ENCODE data around the gene PIWIL1.

Gene PIWIL1

DNA sequence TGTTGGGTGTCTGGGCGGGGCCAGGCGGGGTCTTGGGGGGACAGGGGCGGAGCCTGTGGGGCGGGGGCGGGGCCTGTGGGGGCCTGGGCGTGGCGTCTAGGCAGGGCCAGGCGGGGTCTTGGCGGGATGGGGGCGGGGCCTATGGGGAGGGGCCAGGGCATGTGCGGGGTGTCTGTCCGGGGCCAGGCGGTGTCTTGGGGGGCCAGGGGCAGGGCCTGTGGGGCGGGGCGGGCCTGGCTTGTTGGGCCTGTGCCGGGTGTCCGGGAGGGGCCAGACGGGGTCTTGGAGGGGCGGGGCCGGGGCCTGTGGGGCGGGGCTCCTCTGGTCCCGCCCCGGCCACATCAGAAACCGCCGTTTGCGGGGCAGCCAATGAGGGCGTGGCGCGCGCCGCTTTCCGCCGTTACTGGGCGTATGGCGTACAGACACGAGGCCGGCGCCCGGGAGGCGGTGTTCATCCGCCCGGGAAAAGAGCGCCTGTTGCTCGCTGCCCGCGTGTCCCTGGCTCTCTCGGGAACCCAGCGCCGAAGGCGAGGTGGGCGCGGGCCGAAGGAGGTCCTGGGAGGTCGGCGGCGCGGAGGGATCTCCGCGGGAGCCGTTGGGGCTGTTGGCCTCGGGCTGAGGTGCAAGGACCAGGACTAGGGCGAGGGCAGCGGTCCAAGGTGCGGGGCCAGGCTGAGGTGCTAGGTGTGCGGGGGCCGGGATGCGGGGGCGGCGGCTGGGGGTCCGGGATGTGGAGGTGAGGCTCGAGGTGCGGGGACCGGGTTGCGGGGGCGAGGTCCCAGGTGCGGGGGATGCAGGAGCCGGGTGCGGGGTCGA, at the start of gene PIWIL1:
PIWIL1 (plus strand) TSS at position 400 of the 816 bp plus-strand sequence. CDS start 4,705 bp downstream, outside the sequence.
- DNase-seq: no peak

DNA sequence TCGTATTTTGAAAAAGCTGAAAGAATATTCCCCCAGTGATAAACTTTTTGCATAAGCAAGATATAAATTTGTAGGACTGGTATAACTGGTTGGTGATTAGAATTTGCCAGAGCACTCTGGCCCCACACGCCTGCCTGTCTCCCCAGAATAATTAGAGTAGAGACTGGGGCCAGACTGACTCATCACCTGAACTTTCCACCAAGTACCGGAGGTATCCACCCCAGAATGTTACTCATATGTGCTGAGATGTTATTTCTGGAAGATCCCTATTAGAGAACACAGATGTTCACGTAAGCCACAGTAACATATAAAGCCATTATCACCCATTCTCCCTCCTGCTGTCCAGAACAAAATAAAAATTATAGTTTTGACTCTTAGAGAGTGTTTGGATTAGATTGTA, 49.5 kb upstream of the PIWIL1 start:
- no peak for DNase-seq

DNA sequence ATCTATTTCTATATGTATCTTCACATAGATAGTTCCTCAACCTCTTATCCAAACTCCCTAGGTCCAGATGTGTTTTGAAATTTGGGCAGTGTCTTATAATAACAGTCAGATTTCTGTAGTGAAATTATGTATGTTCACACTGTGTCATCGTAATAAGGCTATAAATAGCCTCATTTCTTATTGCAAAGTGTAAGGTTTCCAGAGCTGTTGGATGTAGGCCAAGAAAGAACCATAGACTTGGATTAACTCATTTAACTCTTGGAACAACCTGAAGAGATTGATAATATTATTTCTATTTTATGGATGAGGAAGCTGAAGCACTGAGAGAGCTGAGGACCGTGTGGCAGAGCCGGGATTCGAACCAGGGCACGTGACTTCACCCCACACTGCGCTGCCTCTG, 49.0 kb upstream of the PIWIL1 start:
- DNase-seq: no peak

DNA sequence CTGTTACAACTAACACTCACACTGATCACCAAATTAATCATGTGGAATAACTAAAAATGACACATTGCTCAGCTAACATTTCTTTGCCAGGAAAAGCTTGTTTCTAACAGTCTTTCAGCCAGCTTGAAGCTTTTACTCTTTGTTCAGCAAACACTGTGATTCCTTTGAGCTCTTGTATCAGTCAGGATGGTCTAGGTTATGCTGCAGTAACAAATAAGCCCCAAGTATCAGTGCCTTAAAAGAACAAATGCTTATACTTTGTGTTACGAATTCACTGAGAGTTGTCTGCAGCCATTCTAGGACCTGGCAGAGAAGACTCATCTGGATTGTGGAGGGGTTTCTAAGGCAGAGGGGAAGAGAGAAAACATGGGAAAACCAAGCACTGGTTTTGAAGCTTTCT, 47.6 kb upstream of the PIWIL1 start:
- DNase-seq: no peak

DNA sequence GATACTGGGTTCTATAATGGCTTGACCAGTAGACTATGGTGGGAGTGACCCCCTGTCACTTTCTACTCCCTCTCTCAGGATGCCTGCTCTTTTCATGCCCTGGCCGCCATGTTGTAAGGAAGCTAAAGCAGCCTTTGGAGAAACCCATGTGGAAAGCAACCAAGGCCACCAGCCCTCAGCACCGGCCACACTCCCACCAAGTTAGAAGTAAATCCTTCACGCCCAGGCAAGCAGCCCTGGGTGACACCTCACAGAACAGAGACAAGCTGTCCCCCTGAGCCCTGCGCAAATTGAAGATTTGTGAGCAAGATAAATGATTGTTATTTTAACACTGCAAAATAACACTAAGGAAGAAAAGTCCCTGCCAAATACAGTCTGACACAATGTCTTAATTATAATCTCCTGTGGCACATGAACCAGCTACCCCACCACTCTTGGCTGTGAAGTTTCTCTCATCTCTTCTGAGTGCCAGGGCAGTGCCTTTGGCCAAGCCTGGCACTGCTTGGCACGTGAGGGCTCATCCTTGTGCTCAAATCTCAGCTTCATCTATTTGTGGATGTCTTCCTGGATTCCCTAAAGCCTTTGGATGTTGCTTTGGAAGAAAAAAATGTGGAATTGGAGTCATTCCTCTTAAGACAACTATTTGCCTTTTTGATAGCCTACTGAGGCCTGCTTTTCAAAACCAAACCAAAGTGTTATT, 39.2 kb upstream of the PIWIL1 start:
- no peak for DNase-seq

DNA sequence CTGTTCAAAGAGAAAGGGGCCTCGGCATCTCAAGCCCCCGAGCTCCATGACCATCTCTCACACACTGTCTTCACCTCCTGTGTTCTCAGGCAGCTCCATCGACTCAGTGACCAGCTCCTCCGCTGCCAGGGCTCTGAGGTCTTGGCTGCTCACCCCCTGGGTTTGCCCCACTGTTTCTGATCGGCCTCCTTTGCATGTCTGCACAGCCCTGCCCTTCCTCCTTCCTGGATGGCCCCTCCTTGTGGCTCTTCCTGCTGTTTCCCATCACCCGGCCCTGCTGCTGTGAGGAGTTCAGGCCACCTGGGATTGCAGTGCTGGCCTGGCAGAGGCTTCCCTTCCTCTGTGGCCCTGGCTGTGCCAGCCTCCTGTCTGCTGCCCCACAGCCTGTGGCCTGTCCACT, 38.1 kb upstream of the PIWIL1 start:
- no peak for DNase-seq

DNA sequence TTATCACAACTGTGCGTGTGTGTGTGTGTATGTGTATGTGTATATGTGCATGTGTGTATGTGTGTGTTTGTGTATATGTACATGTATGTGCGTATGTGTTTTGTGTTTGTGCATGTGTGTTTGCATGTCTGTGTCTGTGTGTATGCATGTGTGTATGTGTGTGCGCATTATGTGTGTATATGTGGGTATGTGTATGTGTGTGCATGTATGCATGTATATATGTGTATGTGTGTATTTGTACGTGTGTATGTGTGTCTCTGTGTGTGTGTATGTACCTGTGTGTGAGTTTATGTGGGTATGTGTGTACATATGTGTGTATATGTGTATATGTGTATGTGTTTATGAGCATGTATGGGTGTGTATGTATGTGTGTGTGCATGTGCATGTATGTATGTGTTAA, 37.6 kb upstream of the PIWIL1 start:
- DNase-seq: no peak

DNA sequence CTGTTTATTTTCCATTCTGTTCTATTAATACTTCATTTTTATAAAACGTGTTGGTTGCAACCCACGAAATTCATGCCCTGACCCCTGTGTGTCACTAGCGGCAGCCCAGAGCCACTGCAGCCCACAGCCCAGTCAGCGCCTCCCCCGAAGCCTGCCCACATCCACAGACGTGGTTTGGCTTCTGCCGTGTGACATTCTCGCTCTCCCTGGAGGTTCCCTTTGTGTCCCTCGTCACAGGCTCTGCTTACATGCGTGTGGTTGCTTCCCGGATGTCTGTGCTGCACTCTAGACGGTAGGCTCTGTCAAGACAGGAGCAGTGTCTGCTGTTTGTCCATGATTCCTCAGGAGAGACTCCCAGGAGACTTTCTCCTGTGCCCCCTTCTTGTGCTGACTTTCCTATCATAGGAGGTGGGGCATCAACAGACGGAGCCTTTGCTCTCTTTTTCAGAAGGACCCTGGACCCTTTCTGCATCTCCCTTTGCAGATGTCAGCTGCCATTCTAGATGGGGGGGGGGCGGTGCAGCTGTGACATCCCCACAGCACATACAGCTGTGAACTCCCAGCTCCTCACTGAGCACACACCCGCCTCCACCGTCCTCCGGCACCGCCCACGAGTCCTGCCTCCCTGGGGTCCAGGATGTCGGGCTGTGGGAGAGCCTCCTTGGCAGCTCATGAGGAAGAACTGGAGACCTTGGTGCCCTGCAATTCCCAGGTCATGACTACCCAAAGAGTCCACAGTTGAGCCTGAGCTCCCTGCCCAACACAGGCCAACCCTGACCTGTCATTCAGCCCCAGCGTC, 36.8 kb upstream of the PIWIL1 start:
- no peak for DNase-seq

DNA sequence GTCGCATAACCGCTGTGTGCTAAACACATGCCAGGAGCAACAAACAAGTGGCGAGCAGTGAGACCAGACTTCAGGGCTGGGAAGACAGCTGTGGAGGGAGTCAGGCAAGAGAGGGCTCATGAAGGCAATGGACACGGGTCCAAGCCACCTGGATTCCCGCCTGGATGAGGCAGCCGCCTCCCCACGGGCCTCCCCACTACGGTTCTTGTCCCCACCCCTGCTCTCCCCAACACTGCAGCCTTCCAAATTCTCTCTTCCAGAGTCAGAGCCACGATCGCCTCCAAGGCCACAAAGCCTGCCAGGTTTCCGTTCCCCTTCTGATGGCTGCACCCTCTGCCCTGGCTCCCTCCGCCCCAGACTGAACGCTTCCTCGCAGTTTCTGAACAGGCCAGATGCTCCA, 36.1 kb upstream of the PIWIL1 start:
- DNase-seq: no peak

DNA sequence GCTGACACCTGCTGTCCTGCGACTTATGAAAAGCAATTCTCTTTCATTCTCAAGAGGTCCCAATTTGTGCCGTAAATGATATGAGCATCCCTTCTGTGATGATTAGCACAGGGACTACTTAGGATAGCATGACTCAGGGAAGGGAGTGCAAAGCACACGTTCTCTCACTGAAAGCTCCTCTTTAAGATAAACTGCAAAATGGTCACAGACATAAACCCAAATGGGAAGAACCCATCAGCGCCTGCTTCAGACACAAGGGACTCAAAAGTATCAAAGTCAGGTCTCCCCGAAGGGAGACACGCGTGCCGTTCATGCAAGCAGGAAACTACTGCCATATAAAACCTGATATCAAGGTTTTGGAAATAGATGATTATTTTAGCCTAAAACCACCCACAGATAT, 33.9 kb upstream of the PIWIL1 start:
- DNase-seq: no peak

DNA sequence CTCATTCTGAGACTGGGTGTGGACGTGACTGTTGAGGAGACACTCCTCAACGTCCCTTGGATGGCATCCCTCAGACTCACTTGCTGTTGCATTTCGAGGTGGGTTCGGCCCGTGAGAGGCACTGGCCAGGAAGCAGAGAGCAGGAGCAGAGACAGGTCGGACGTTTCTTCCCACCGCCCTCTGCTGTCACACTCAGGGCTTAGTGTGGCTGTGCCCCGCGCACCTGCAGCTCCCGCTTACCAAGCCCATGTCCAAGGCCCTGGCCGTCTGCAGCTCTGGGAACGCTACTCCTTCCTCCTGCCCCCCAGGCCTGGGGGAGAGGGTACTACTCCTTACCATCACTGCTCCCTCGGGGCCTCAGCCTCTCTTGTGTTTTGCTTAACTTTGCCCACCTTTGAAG, 29.8 kb upstream of the PIWIL1 start:
- no peak for DNase-seq

DNA sequence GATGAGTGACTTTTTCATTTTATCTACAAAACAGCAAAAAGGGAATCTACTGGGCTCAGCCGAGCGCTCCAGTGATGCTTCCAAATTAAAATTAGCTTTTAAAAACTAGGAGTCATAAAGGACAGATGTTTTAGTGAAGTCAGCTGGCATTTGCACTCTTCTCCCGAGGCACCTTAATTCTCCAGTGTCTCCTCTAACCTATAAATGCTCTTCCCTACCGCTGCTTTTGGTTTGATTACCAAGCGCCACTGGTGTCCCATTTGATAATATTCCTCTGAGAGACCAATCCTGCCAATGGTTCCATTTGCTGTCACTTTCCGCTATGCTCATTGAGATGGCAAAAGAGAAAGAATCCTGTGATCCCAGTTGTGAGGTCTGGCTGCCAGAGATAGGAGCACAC, 29.3 kb upstream of the PIWIL1 start:
- DNase-seq: no peak

DNA sequence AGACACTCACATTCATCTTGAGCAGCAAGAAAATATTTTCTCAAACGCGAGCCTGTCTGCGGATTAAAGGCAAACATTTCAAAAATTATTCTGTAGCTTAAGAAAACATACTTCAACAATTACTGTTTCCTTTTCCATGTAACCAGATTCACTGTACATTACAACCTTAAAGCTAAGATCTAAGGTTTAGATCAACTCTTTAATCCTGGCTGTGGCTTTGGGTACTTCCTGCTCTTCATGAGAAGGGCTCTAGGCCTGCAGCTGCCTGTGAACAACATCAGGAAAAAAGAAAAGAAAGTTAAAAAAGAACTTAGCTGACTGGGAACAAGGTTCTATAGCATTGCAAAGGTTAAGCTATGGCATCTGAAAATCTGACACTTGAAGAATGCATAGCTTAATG, 21.4 kb upstream of the PIWIL1 start:
- no peak for DNase-seq

DNA sequence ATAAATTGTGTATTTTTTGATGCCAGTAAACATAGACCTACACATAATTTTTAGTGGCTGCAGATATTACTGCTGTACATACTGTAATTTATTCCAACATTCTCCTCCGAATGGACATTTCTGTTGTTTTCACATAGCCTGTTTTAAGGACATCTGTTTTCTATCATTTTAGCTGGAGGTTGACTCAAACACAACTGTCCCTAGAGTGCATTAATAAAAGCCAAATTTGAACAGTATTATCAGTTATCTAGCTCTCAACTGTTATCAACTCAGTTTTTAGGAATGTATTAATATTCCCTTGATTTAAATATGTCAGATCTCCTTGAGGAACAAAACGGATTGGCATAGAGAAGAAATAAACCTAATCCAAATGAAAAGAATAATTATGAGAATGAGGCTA, 17.2 kb upstream of the PIWIL1 start:
- no peak for DNase-seq

DNA sequence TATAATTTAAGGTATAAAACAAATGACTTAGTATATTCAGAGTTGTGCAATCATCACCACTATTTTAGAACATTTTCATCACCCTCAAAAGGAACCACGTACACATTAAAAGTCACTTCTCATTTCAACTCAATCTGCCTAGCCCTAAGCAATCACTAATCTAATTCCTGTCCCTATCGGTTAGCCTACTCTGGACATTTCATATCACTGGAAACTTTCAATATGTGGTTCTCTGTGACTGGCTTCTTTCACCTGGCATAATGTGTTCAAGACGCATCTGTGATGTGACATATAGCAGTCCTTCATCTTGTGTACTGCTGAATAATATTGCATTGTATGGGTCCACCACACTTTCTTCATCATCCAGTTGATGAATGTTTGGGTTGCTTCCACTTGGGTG, 15.4 kb upstream of the PIWIL1 start:
- DNase-seq: no peak

DNA sequence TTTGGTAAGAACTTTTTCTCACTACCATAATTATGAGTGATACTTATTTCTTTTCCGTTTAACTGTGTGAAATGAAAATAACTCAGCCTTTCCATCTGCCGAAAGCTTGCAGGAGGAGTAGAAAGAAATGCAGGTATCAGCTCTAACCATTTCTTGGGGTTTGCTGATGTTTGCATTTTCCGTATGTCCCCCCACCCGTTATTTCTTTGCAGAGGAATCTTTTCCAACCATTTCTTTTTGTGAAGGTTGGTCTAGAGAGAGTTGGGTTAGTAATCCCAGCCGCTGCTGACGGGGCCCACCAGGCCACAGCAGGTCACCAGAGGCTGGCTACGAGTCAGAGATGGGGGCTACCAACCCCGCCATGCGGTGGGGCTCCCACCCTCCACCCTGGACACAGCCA, 7.0 kb upstream of the PIWIL1 start:
- DNase-seq: no peak

DNA sequence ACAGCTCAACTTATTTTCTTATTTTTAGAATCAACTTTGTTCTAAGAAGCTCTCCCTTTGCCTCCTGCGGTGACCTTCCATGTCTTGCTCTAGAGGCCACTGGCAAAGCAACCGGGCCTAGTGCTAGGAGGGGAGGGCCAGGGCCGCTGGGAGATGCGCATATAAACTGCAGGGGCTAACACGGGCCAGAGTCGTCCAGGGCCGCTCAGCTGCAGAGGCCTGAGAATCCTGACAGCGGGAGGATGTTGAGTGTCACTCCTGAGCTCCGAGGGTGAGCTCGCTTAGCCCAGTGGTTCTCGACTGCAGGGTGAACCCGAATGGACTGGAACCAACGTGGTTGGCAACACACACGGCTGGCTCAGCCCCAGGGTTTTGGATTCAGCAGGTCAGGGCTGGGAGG, 6.5 kb upstream of the PIWIL1 start:
- DNase-seq: no peak

DNA sequence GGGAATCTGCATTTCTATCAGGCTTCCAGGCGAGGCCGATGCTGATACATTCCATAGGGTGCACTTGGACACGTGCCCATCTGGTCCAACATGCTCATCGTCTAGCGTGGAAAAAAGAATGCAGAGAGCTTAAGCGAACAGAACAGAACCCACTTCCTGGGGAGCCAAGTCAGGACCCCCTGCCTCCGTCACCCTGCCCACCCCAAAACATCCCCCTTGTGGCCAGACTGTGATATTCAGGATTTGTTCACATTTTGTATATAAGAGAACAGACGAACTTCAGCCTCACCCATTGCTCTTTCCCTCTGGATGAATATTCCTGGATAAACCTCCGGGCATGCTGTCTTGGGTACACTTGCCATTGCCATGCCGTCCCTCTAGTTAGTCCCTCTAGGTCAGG, 4.3 kb upstream of the PIWIL1 start:
- no peak for DNase-seq

DNA sequence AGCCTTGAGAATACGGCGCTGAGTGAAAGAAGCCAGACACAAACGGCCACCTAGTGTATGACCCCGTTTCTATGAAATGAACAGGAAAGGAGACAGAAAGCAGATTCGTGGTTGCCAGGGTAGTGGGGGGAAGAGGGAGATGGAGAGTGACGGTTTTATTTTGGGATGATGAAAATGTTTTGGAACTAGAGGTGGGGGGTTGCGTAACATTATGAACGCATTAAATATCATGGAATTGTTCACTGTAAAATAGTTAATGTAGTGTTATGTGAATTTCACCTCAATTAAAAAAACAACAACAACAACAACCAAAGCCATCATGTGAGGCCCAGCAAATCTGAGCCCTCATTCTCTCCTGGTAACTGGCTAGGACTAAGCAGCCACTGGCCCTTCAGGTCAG, 3.3 kb upstream of the PIWIL1 start:
- DNase-seq: no peak

DNA sequence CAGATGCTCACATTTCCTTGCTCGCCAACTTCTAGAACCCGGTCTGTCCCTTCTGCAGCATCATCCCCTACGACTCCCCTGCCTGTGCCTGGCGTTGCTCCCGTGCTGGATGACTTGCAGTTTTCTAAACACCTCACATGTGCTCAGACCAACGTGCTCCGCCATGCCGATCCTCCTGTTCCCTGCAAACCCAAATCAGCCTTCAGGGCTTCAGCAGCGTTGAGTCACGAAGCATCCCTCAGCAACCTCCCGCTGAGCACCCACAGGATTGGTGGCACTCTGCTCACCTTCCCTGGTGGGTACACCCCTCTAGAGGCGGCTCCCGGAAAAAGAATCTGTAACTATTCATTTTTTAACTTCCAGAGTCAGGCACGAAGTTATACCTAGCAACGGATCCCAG, 2.8 kb upstream of the PIWIL1 start:
- no peak for DNase-seq

DNA sequence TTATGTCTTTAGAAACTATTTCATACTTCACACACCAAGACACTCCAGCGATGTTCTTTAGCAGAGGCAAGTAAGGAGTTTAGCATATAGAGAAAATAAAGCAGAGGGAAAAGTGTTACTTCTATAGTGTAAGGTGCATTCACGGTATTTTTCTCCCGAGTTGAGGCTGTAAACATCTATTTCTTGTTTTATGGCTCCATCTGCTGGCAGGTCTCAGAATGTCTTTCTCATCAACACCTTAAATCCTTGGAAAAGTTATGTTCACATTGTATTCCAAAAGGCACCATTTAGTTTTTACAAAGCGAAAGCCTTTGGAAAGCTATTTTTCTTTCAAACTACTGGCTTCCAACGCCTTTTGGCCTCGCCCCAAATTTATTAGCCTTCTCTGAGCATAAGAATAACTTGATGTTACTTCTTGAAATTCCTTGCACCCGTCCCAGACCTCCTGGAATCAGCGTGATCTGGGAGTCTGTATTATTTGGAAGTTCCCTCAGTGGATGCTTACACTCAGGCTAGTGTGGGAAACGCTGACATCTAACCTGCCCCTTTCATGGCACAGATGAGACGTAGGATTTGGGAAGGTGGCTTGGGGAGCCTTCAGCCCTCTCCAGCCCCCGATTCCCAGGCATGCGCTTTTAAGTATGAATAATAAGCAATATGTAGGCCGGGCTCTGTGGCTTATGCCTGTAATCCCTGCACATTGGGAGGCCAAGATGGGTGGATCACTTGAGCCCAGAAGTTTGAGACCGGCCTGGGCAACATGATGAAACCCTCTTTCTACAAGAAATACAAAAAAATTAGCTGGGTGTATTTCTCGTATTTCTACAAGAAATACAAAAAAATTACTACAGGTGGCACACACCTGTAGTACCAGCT, 1.9 kb upstream of the PIWIL1 start:
- DNase-seq: no peak

DNA sequence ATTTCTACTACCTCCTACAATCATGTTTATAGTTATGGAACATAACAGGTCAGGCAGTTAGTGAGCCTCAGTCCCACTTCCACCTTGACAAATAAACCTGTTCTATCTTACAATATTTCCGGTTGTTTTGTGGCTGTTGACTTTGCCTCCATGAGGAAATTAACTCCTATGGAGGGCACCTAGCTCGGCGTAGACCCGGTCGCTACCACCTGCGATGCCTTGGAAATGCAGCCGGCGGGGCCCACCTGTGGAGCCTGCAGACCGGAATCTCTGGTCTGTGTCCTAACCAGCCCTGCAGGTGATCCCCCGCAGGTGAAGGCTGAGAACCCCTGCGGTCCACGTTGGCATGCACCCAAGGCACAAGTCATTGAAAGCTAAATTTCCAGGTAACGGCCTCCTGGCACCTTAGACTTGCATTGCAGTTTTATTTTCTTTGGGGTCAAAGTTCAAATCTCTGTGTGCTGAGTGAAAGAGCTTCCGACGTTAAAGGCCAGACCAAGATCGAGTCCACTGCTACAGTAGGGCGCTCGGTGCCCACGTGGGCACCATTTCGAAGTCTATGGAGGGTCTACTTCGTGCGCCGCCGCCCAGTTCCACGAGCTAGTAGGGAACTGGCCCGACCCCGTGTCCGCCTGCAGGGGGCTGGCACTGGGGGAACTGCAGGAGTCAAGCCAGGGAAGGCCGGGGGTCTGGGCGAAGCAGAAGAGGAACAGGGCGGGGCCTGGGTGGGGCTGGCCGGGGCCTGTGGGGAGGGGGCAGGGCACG, 782 bp upstream of the PIWIL1 start:
- no peak for DNase-seq

All from NCI-H1048 (cell line).